Retinal pigment epithelial cell (primary cell): Measurements from ENCODE around the gene DDAH2.

Source experiments
- DNase-seq: peaks from one replicate; pipeline ENCODE4 v3.0.0-alpha.2; 2010; ENCODE audit warnings: low read depth
- H3K4me3 ChIP-seq: 2 replicates; pipeline ENCODE4 v1.5.1; 2011; ENCODE audit warnings: mild to moderate bottlenecking, low read length, control low read depth, moderate library complexity
- TF ChIP-seq, protein P1 (sequence below): conservative IDR thresholded peaks from 2 replicates; pipeline ENCODE4 v1.5.1; 2011; ENCODE audit warnings: low read depth, low read length, control low read depth, inconsistent platforms

The DDAH2 gene

DNA sequence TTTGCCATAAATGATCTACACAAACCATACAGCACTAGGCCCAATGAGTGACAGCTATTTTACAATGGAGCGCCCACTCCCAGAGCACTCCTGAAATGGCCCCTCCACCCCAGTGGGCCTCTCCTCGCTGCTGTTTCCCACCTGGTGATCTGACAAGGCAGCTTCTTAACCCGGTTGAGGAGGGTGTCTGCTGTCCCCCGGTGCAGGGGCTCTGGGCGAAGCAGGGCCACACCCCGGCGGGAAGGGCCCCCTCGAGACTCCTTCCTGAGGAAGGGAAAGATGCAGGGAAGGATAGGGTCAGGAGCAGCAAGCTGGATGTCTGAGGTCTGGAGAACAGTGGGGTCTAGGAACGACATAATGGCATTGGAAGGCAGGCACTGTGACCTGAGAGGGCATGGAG lies 36.2 kb downstream of the DDAH2 start:
- TF ChIP-seq, protein P1, sequence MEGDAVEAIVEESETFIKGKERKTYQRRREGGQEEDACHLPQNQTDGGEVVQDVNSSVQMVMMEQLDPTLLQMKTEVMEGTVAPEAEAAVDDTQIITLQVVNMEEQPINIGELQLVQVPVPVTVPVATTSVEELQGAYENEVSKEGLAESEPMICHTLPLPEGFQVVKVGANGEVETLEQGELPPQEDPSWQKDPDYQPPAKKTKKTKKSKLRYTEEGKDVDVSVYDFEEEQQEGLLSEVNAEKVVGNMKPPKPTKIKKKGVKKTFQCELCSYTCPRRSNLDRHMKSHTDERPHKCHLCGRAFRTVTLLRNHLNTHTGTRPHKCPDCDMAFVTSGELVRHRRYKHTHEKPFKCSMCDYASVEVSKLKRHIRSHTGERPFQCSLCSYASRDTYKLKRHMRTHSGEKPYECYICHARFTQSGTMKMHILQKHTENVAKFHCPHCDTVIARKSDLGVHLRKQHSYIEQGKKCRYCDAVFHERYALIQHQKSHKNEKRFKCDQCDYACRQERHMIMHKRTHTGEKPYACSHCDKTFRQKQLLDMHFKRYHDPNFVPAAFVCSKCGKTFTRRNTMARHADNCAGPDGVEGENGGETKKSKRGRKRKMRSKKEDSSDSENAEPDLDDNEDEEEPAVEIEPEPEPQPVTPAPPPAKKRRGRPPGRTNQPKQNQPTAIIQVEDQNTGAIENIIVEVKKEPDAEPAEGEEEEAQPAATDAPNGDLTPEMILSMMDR = no peak
- DNase-seq = no peak

GRCh38 chr6:31692353-31692752 lies 36.7 kb downstream of the DDAH2 start:
- H3K4me3 ChIP-seq = no peak overlapping the region
- TF ChIP-seq, protein P1 = no peak
- no peak for DNase-seq

More for the DNA sequence above, 36.2 kb downstream of the DDAH2 start:
- H3K4me3 ChIP-seq = no peak overlapping the region

- DNase-seq = no peak
Measured at GRCh38 chr6:31691564-31692108, 37.5 kb downstream of the DDAH2 start.

GRCh38 chr6:31691078-31691463 lies 38.0 kb downstream of the DDAH2 start:
- DNase-seq = no peak

More at GRCh38 chr6:31691564-31692108, 37.5 kb downstream of the DDAH2 start:
- H3K4me3 ChIP-seq = no peak overlapping the region
- TF ChIP-seq, protein P1 = no peak

DNA sequence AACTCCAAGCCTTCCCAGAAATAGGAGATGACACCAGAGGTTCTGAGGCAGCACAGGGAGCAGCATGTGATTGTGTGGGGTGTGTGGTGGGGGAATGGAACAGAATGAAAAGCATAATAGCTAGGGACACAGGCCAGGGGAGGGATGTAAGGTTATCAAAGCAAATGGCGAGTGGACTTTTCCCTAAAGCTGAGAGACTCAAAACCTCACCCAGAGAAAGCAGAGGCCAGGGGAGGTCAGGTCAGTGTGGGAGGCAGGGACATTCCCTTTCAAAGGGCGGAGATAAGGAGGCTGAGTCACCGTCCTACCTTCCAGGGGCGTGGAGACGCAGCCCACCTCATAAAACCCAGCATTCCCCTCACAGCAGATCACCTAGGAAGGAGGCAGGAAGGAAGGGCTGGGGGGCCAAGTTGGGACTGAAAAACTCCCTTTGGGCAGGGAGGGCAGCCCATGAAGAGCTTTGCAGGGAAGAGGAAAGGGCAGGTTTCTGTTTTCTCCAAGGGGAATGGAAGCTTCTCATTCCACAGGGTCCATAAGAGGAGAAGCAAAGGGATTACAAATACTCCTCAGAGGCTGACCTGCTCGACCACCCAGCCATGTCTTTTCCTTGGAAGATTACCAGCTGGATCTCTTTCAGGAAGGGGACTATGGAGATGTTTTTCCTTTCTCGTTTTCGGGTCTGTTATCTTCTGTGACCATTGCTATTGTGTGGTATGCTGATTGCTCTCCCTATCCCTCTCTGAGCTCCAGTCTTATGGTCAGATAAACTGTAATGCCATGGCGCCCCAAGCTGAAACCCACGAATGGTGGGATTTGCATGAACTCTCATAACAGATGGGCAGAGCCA lies 38.6 kb downstream of the DDAH2 start:
- peak; percentile 34 for DNase-seq
- H3K4me3 ChIP-seq = no peak overlapping the region

More at GRCh38 chr6:31691078-31691463, 38.0 kb downstream of the DDAH2 start:
- no peak overlapping the region for H3K4me3 ChIP-seq
- TF ChIP-seq, protein P1 = no peak

GRCh38 chr6:31689249-31690110 lies 39.6 kb downstream of the DDAH2 start:
- no peak overlapping the region for H3K4me3 ChIP-seq
- DNase-seq = no peak
- TF ChIP-seq, protein P1 = peak; percentile 55

More for the DNA sequence above, 38.6 kb downstream of the DDAH2 start:
- TF ChIP-seq, protein P1 = no peak
